GM12878 (cell line): Measurements from ENCODE around the gene MGAT3. TPM values are rescaled to one million over a fixed set of nuclear protein-coding genes. Genes with fewer than 3 reads are reported as not detected.

Source experiments
- MLLT1 ChIP-seq: fragments of 450-650 bp; IDR thresholded peaks from 2 replicates; pipeline ENCODE4 v1.6.1; 2016; ENCODE audit warnings: mild to moderate bottlenecking
- REST ChIP-seq: IDR thresholded peaks from 2 replicates; pipeline ENCODE4 v1.6.1; 2012; ENCODE audit warnings: mild to moderate bottlenecking, low read depth, low read length
- ZBTB4 ChIP-seq: fragments of 450-650 bp; formaldehyde crosslinking; IDR thresholded peaks from 2 replicates; pipeline ENCODE4 v1.4.0; 2022; ENCODE audit warnings: mild to moderate bottlenecking, moderate library complexity
- polyA plus RNA-seq, 11 experiments: library from polyadenylated mRNA; depleted of rRNA in 4 of 11; unstranded in 6 of 11; stranded (reverse) in 5 of 11; fragments of >200 nt; fragmentation: Nextera tagmentation in 4 of 11; fragmentation: Illumina TruSeq in 1 of 11; extraction: Ambion mirVana in 4 of 11; extraction: Trizol in 1 of 11; gene quantifications; 1 replicate in 1 of 11; 2 replicates in 10 of 11; pipeline versions ENCODE4 v1.2.1 to v1.2.3, GENCODE V29; 2011 to 2016; ENCODE audit warnings: inconsistent platforms in 2 of 11, missing spikeins in 2 of 11, low read depth in 1 of 11
- total RNA-seq, 4 experiments: library from RNA; depleted of rRNA in 3 of 4; stranded (reverse); fragments of >200 nt in 3 of 4; fragmentation: Illumina TruSeq in 1 of 4; extraction: Trizol in 1 of 4; gene quantifications; 2 replicates each; pipeline versions ENCODE4 v1.2.1 to v1.2.3, GENCODE V29; 2013 to 2021

MGAT3 gene
- total and polyA plus RNA-seq, 10 of the 15 experiments (the other 5 are each of a cell fraction or from before 2014, with no cell fraction given) = 0.32 to 40.2 (median 11.9) TPM

GRCh38 chr22:39454385-39454871 lies 2.4 kb upstream of the MGAT3 start (continued):
- TF ChIP-seq MLLT1 (no peak), REST (no peak), ZBTB4 (CRISPR knock-in tag) (no peak)
